ENCODE results near the gene GBP1. TPM values are rescaled to one million over a fixed set of nuclear protein-coding genes. Genes with fewer than 3 reads are reported as not detected.
"Not testable (repeated sequence)": the region's sequence is repeated elsewhere in the genome, so short reads cannot be mapped to it uniquely, and the experiment has no call there.

GBP1 gene
- total RNA-seq, 2 experiments from 2014 or later = 67.6 to 79.9 TPM

GRCh38 chr1:89042491-89042890 is 22.5 kb downstream of the GBP1 start:
- ChIA-PET POLR2A (interaction anchor here (0.6 to 0.8 kb wide), 2 partner anchors 21 to 569 kb away, joined by 3 read pairs; no protein-coding TSS in a partner anchor), CTCF (interaction anchor here (0.6 to 3.0 kb wide), 6 partner anchors 21 to 156 kb away, joined by 3 to 15 read pairs (median 4); partner anchors contain the start of genes GBP3 and GBP4)
- H3K27me3 Mint-ChIP-seq = peaks cover 14% of the 10 kb centered on the region
- ATAC-seq (no peak), DNase-seq (no peak)
- no peak overlapping the region for H3K4me3 Mint-ChIP-seq
- intact Hi-C loops (cut with DNase I, micrococcal nuclease) = loop anchor here in 1 of 2 experiments (10.0 kb wide), 1 partner anchor 502 kb away; no protein-coding TSS in a partner anchor
- H3K4me1 Mint-ChIP-seq = peaks cover 30% of the 10 kb centered on the region
- peaks cover 20% of the 10 kb centered on the region for H3K36me3 Mint-ChIP-seq (ENCODE audit: low read depth)
- H3K9me3 Mint-ChIP-seq (ENCODE audit: low read depth) = peaks cover 8% of the 10 kb centered on the region
- no peak overlapping the region for H3K27ac Mint-ChIP-seq

GRCh38 chr1:89041721-89042120 is 23.3 kb downstream of the GBP1 start:
- ChIA-PET CTCF (interaction anchor here (0.6 to 3.0 kb wide), 10 partner anchors 20 to 771 kb away, joined by 3 to 15 read pairs (median 3); partner anchors contain the start of genes GBP1, GBP3 and GBP4), POLR2A (interaction anchor here (0.8 to 1.3 kb wide), 3 partner anchors 19 to 570 kb away, joined by 3 read pairs; partner anchors contain the start of gene GBP3)
- Mint-ChIP-seq H3K4me1 (peaks cover 33% of the 10 kb centered on the region), H3K27ac (peak overlapping the region; percentile 11), H3K27me3 (peaks cover 14% of the 10 kb centered on the region), H3K4me3 (peak overlapping the region; percentile 2), H3K36me3 (ENCODE audit: low read depth) (peaks cover 23% of the 10 kb centered on the region), H3K9me3 (ENCODE audit: low read depth) (peaks cover 8% of the 10 kb centered on the region)
- intact Hi-C loops (cut with DNase I, micrococcal nuclease) = loop anchor here (1.0 to 10.0 kb wide), 3 partner anchors 19 to 503 kb away; partner anchors contain the start of gene GBP3 (in 2 of the 2)
- ATAC-seq (no peak), DNase-seq (no peak)

- Mint-ChIP-seq H3K9me3 (ENCODE audit: low read depth) (peaks cover 8% of the 10 kb centered on the region), H3K4me1 (peaks cover 33% of the 10 kb centered on the region), H3K27me3 (peaks cover 14% of the 10 kb centered on the region), H3K4me3 (peak overlapping the region; percentile 2), H3K27ac (peak overlapping the region; percentile 11), H3K36me3 (ENCODE audit: low read depth) (peaks cover 23% of the 10 kb centered on the region)
- CTCF ChIA-PET = interaction anchor here (0.6 to 3.0 kb wide), 10 partner anchors 20 to 772 kb away, joined by 3 to 15 read pairs (median 3); partner anchors contain the start of genes GBP1, GBP2 and GBP3
- peak; percentile 90 for ATAC-seq
- intact Hi-C loops (cut with DNase I, micrococcal nuclease) = loop anchor here (1.0 to 10.0 kb wide), 3 partner anchors 19 to 504 kb away; partner anchors contain the start of gene GBP3 (in 2 of the 2)
- POLR2A ChIA-PET = interaction anchor here (0.6 to 1.3 kb wide), 3 partner anchors 19 to 475 kb away, joined by 3 read pairs; partner anchors contain the start of gene GBP3
- peak; percentile 51 for DNase-seq
Measured at GRCh38 chr1:89041119-89041641, 23.8 kb downstream of the GBP1 start.

GRCh38 chr1:89040315-89040626 is 24.7 kb downstream of the GBP1 start:
- CTCF ChIA-PET = interaction anchor here (0.8 to 3.0 kb wide), 2 partner anchors 19 to 85 kb away, joined by 3 to 15 read pairs; partner anchors contain the start of genes GBP2 and GBP3
- Mint-ChIP-seq H3K27me3 (peaks cover 14% of the 10 kb centered on the region), H3K36me3 (ENCODE audit: low read depth) (peaks cover 23% of the 10 kb centered on the region), H3K4me1 (peaks cover 35% of the 10 kb centered on the region), H3K4me3 (no peak overlapping the region), H3K27ac (no peak overlapping the region), H3K9me3 (ENCODE audit: low read depth) (peaks cover 8% of the 10 kb centered on the region)
- POLR2A ChIA-PET = no interaction called here
- DNase-seq = no peak
- no peak for ATAC-seq
- intact Hi-C loops (cut with DNase I, micrococcal nuclease) = loop anchor here in 1 of 2 experiments (10.0 kb wide), 1 partner anchor 505 kb away; no protein-coding TSS in a partner anchor

- ChIA-PET POLR2A (no interaction called here), CTCF (interaction anchor here (0.8 to 1.7 kb wide), 2 partner anchors 9 to 53 kb away, joined by 3 read pairs; no protein-coding TSS in a partner anchor)
- no peak for ATAC-seq
- H3K9me3 Mint-ChIP-seq (ENCODE audit: low read depth) = peaks cover 11% of the 10 kb centered on the region
- peaks cover 14% of the 10 kb centered on the region for H3K36me3 Mint-ChIP-seq (ENCODE audit: low read depth)
- no peak overlapping the region for H3K27ac Mint-ChIP-seq
- H3K4me1 Mint-ChIP-seq = peaks cover 54% of the 10 kb centered on the region
- intact Hi-C loops (cut with DNase I, micrococcal nuclease) = no loop called here
- DNase-seq = no peak
- no peak overlapping the region for H3K4me3 Mint-ChIP-seq
- peaks cover 14% of the 10 kb centered on the region for H3K27me3 Mint-ChIP-seq
Measured at GRCh38 chr1:89037186-89037585, 27.8 kb downstream of the GBP1 start.

GRCh38 chr1:89035080-89035479 is 29.9 kb downstream of the GBP1 start:
- peaks cover 20% of the 10 kb centered on the region for H3K36me3 Mint-ChIP-seq (ENCODE audit: low read depth)
- H3K4me1 Mint-ChIP-seq = peaks cover 50% of the 10 kb centered on the region
- intact Hi-C loops (cut with DNase I, micrococcal nuclease) = no loop called here
- H3K27me3 Mint-ChIP-seq = peaks cover 17% of the 10 kb centered on the region
- ATAC-seq (peak; percentile 72), DNase-seq (no peak)
- H3K4me3 Mint-ChIP-seq = no peak overlapping the region
- ChIA-PET CTCF (interaction anchor here (0.6 to 1.7 kb wide), 3 partner anchors 13 to 243 kb away, joined by 3 to 4 read pairs (median 3); no protein-coding TSS in a partner anchor), POLR2A (no interaction called here)
- H3K9me3 Mint-ChIP-seq (ENCODE audit: low read depth) = peaks cover 14% of the 10 kb centered on the region
- no peak overlapping the region for H3K27ac Mint-ChIP-seq

- H3K27me3 Mint-ChIP-seq; intact Hi-C loops (cut with DNase I, micrococcal nuclease); H3K4me3 Mint-ChIP-seq; ATAC-seq; DNase-seq; H3K27ac Mint-ChIP-seq: not testable (repeated sequence)
- H3K9me3 Mint-ChIP-seq (ENCODE audit: low read depth) = peaks cover 14% of the 10 kb centered on the region
- peaks cover 50% of the 10 kb centered on the region for H3K4me1 Mint-ChIP-seq
- CTCF ChIA-PET = interaction anchor here (1.1 to 1.7 kb wide), 3 partner anchors 12 to 36 kb away, joined by 3 to 4 read pairs (median 3); no protein-coding TSS in a partner anchor
- peaks cover 19% of the 10 kb centered on the region for H3K36me3 Mint-ChIP-seq (ENCODE audit: low read depth)
- POLR2A ChIA-PET = interaction anchor here (0.7 kb wide), 1 partner anchor 29 kb away, joined by 4 read pairs; no protein-coding TSS in a partner anchor
Measured at GRCh38 chr1:89034004-89034403, 31.0 kb downstream of the GBP1 start.

GRCh38 chr1:89029051-89029450 is 36.0 kb downstream of the GBP1 start:
- peaks cover 19% of the 10 kb centered on the region for H3K36me3 Mint-ChIP-seq (ENCODE audit: low read depth)
- CTCF ChIA-PET; H3K27me3 Mint-ChIP-seq; H3K4me3 Mint-ChIP-seq; DNase-seq; intact Hi-C loops (cut with DNase I, micrococcal nuclease); H3K27ac Mint-ChIP-seq; POLR2A ChIA-PET; ATAC-seq: not testable (repeated sequence)
- peaks cover 24% of the 10 kb centered on the region for H3K9me3 Mint-ChIP-seq (ENCODE audit: low read depth)
- H3K4me1 Mint-ChIP-seq = peaks cover 46% of the 10 kb centered on the region

- DNase-seq (no peak), ATAC-seq (peak; percentile 39)
- CTCF ChIA-PET = interaction anchor here (1.4 kb wide), 1 partner anchor 26 kb away, joined by 3 read pairs; no protein-coding TSS in a partner anchor
- Mint-ChIP-seq H3K27ac (no peak overlapping the region), H3K9me3 (ENCODE audit: low read depth) (peaks cover 16% of the 10 kb centered on the region), H3K4me1 (peaks cover 52% of the 10 kb centered on the region), H3K4me3 (no peak overlapping the region), H3K27me3 (peaks cover 4% of the 10 kb centered on the region), H3K36me3 (ENCODE audit: low read depth) (peaks cover 19% of the 10 kb centered on the region)
- POLR2A ChIA-PET = no interaction called here
- intact Hi-C loops (cut with DNase I, micrococcal nuclease) = no loop called here
Measured at GRCh38 chr1:89025928-89026327, 39.1 kb downstream of the GBP1 start.

GRCh38 chr1:89023026-89023425 is 42.0 kb downstream of the GBP1 start:
- Mint-ChIP-seq H3K27ac (peak overlapping the region; percentile 93), H3K4me3 (peak overlapping the region; percentile 79), H3K9me3 (ENCODE audit: low read depth) (peaks cover 10% of the 10 kb centered on the region), H3K36me3 (ENCODE audit: low read depth) (peaks cover 29% of the 10 kb centered on the region), H3K27me3 (no peaks in the 10 kb centered on the region), H3K4me1 (peaks cover 51% of the 10 kb centered on the region)
- ChIA-PET POLR2A (interaction anchor here (0.6 to 1.2 kb wide), 6 partner anchors 18 to 442 kb away, joined by 3 to 6 read pairs (median 4); no protein-coding TSS in a partner anchor), CTCF (interaction anchor here (0.7 to 2.8 kb wide), 8 partner anchors 11 to 572 kb away, joined by 3 to 15 read pairs (median 6); partner anchors contain the start of gene GBP1)
- ATAC-seq (peak; percentile 48), DNase-seq (no peak)
- intact Hi-C loops (cut with DNase I, micrococcal nuclease) = loop anchor here in 1 of 2 experiments (2.0 kb wide), 1 partner anchor 42 kb away; the partner anchor contains the start of gene GBP1

Data from activated CD4-positive, alpha-beta T cell treated with anti-CD3 and anti-CD28 coated beads for 36 hours (primary cell).